Measurements from ENCODE around the gene CACTIN.
"Not testable (repeated sequence)": the region's sequence is repeated elsewhere in the genome, so short reads cannot be mapped to it uniquely, and the experiment has no call there.

CACTIN gene

DNA sequence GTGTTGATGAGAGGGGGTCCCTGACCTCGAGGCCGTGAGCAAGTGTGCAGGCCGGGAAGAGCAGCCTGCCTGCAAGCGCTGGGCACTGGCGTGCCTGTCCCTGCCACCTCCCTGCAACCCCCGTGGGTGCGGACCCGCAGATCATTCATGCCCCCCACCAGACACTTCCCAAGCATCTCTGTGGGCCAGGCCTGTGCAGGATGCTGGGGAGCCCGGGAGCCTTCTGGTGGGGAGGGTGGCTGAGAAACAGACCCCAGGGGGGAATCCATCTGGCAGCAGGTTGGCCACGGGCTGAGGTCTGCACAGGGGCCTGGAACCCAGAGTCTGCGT lies 18.4 kb upstream of the CACTIN start:
- DNase-seq = no peak

DNA sequence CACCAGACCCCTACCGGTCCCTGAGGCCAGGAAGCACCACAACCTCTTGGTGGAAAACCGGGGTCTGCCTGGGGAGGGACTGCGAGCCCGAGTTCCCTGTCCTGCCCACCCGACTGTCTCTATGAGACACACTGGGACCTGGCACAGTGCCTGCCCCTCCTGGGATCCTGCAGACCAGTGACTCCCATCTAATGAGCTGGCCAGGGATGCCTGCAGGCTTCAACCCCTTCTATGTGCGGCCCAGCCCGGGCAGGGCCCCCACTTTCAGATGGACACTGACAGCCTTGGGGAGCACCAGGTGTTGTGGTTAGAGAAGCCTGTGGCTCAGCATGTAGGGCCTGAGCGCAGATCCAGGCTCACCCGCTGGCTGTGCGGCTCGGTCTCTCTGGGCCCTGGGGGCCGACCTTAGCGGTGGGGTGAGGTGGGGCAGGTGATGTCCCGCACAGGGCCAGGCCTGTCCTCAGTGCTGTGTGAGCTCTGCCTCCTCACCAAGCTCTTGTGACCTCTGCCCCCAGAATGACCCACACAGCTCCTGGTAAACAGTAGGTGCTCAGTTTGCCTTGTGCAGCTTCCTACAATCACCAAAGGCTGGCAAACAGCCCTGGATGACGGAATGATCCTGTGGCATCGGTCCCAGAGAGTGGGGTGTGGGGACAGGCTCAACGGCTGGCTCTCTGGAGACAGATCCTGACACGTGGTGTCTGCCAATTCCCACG lies 17.9 kb upstream of the CACTIN start:
- no peak for DNase-seq

- no peak for DNase-seq
These were observed 17.2 kb upstream of the CACTIN start for GRCh38 chr19:3643674-3644313.

GRCh38 chr19:3642987-3643673 lies 16.5 kb upstream of the CACTIN start:
- DNase-seq = peak; percentile 88 to 93

GRCh38 chr19:3642296-3642695 lies 15.7 kb upstream of the CACTIN start:
- DNase-seq = no peak

GRCh38 chr19:3641515-3642269 lies 15.1 kb upstream of the CACTIN start:
- DNase-seq = no peak

DNA sequence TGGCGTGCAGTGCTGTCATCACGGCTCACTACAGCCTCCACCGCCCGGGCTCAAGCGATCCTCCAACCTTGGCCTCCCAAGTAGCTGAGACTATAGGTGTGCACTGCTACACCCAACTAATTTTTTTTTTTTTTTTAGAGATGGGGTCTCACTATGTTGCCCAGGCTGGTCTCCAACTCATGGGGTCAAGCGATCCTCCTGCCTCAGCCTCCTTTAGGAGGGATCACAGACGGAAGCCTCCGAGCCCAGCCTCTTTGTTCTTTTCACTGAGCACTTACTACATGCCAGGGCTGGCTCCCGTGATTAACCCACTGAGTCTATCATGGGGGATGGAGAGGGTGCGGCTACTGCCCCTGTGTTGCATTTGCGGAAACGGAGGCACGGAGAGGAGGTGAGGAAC lies 12.9 kb upstream of the CACTIN start:
- no peak for DNase-seq

DNA sequence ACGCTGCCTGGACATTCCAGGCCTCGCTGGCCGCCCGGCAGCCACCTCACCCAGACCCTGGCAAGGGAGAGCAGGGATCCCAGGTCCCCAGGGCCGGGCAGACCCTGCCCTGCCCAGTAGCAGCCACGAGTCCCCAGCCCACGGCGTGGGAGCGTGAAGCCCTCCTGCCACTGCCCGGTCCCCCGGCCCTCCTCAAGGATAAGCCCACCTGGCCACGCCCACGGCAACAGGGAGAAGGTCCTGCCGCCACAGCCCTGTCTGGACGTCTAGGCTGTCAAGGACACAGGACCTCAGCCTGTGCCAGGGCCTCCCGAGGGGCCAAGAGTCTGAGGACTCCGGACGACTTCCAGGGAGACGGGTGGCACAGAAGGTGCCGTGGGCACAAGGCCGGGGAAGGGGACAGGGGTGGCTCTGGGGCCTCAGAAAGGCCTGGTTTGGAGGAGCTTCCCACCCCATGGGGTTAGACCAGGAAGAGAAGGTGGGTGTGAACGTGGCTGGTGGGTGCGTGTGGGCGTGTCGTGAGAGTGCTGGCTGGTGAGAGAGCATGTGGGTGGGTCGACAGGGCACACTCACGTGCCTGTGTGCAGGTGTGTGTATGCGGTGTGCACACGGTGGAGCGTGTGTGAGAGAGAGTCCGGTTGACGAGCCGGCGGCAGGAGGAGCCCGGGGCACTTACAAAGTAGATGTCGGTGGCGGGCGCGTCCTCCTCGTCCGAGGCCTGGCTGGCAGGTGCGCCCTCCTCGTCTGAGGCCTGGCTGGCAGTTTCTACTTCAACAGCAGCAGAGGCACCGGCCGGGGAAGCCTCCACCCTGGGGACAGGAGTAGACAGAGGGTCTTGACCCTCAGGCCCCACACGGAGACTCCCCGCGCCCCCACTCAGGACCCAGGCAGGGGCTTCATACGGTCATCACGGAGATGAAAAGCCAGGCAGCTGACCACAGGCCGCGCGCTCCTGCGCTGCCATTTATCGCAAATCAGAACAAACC lies 11.9 kb upstream of the CACTIN start:
- no peak for DNase-seq

DNA sequence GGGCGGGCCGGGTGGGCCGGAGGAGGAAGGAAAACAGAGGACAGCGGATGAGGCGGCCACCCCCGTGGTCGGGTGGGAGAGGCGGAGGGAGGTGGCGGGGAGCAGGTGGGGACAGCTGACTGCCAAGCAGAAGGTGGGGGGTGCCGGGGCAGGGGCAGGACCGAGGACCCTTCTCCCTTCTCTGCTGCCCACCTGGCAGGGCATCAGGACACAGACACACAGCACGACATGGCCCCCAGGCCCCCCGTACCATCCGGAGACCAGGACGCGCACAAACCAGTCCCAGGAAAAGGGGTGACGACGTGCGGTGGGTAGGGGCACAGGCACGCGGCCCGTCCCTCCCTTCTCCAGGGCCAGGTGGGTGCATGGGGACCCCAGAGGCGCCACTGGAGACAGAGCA lies 11.0 kb upstream of the CACTIN start:
- DNase-seq = no peak

DNA sequence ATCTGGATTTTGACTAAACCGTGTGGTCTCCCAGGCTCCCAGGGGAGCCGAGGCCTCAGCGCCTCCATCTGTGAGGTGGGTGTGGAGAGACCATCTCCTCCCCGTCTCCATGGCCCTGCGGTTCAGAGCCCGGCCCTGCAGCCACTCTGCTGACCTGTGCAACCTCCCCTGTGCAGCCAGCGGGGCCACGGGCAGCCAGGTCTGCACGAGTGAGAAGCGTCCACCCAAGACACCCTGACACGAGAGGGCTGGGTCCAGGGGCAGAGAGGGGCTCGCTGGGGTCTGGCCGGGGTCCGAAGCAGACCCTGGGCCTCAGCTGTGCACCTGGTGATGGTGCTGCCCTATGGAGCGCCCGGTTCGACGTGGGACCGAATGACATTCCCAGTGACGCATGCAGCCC lies 10.4 kb upstream of the CACTIN start:
- no peak for DNase-seq

- DNase-seq = no peak
These were observed 9.9 kb upstream of the CACTIN start for GRCh38 chr19:3636506-3636905.

DNA sequence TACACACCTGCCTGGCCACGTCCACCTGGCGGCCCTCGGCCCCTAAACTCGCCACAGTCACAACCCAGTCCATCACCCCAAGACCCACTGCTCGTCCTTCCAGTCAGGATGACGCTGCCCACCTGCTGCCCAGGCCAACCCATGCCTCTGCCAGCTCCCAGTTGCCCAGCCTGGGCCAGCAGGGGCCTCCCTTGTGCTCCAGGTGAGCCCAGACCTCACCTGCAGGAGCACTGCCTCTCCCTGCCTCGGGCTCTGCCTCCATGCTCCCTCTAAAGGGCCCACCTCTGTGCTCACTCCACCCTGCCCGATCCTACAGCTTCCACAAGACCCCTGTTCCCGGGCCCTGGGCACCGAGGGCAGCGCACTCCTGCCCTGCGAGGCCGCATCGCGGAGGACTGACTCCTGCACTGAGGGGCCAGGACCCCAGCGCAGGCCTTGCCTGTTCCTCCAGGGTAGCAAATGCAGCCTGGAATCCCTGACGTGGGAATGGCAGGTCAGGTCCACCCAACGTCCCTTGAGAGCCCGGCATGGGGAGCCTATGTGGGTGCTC lies 8.0 kb upstream of the CACTIN start:
- no peak for DNase-seq

- no peak for DNase-seq
These were observed 7.0 kb upstream of the CACTIN start for GRCh38 chr19:3633559-3633988.

DNA sequence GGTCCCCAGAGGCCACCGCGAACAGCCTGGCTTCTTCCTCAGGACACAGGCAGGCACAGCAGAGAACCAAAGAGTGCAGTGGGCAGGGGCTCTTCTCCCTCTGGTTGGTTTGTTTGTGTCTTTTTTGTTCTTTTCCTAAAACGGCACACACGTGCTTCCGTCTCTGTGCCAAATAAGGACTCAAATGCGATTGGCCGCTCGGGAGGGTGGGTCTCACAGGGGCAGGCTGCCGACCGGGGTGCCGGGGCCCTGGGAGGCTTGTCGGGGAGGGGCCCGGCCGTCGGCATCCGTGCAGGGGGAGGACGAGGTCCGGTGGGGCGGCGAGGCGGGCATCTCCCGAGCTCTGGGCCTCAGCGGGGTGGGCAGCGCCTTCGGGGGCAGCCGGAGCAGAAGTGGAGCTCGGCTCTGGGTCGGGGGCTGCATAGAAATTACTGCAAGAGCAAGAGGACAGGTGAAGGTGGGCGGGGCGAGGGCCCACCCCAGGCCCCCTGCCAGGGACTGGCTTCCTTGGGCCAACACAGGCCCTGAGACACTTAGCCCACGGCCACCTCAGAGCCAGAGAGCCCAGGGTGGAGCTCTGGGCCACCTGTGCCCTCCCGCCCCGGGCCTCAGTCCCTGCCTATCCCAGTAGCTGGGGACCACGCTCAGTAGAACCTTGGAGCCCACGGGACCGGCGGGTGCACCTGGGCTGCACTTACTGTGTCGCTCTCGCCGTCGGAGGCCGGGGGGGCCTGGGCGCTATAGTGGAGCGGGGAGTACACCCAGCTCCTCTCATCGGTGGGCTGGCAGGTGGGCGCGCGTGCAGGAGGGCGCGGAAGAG lies 6.4 kb upstream of the CACTIN start:
- DNase-seq = no peak

DNA sequence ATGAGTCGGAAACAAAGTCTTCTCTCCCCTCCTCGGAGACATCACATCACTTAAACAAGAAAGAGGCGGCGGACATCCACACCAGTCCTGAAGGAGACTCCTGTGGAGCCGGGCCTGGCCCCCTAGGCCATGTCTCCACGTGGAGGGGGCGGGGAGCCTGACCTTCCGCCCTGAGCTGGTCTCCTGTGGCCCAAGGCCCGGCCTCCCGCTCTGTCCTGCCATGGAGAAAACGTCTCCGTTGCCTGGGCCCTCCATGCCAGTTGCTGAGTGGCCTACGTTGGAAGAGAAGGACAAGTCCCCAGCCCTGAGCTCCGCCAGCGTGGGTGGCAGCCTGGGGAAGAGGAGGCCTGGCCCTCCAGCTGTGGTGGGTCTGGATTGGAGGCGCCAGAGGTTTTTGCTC lies 5.5 kb upstream of the CACTIN start:
- no peak for DNase-seq

DNA sequence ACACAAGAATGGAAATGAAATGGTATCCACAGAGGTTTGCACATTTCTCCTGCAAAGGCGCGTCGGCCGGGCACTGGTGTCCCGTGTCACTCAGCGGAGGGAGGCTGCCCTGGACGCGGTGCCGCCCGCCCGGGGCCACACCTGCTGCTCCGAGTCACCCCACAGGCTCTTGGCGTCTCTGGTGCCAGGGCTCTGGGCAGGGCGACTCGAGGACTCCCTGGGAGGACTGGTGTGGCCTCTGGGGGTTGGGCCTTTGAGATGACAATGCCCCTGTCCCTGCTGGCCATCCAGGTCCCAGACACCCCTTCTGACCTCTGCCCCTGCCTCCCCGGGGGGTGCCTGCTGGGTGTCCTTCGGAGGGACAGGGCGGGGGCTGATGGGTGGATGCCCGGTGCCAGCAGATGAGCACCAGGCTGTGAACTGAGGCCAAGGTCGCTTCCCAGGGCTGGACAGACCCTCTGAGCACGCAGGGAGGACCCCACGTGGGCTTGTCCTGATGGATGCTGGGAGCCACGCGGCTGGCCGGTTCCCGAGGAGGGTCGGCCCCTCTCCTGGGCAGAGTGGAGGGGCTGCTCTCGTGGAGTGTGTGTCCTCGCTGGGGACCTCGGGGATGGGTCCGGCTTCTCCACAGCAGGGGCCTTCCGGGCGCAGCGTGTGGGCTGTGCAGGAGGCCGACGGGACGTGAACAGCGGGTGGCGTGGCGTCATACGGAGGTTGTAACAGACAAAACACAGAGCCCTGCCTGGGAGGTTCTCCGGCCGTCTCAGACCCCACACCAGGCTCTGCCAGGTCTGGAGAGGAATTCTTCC lies 4.7 kb upstream of the CACTIN start:
- DNase-seq = no peak

- not testable (repeated sequence) for DNase-seq
These were observed 2.2 kb upstream of the CACTIN start for GRCh38 chr19:3628766-3629165.

DNA sequence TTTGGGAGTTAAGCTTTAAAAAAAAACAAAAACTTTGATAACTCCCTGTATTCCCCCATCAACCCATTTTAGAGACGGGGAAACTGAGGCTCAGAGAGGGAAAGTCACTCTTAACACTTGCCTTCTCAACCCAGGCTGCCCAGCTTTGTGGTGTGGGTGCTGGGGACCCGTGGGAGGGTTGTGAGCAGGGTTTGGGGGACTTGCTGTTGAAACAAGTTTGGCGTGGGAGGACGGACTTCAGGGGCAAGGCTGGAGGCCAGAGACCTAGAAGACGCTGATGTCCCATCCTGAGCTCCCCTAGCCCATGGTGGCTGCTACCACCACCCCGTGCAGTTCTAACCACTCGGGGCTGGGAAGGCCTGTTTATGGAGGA lies 747 bp upstream of the CACTIN start:
- DNase-seq = no peak

- no peak for DNase-seq
These were observed 556 bp downstream of the CACTIN start for GRCh38 chr19:3625996-3626472.

DNA sequence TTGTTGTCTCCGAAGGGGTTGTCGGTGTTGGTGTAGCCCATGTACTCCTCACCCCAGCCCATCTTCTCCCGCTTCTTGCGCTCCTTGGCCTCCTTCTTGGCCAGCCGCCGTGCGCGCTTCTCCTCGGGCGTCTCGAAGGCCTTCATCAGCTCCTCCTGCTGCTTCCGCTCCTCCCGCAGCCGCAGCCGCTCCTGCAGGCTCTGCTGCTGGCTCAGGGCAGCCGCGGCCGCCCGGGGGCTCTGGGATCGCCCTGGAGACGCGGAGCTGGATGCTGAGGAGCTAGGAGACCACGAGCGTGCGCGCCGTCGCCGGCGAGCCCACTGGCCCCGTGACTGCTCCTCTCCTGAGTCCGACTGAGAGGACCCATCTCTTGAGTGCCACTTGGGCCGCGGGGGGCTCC lies 2.9 kb downstream of the CACTIN start:
- no peak for DNase-seq
